Smooth muscle cell (in vitro differentiated cells): ENCODE results near the gene PPP4R4. TPM values are rescaled to one million over a fixed set of nuclear protein-coding genes. Genes with fewer than 3 reads are reported as not detected.

Experiments
- DNase-seq: peaks from one replicate; lab custom pipeline; 2025; ENCODE audit not compliant: unreplicated experiment; lab: John Stamatoyannopoulos, UW
- H2AFZ ChIP-seq: fragments of 200-600 bp; sonication (generic); 2 replicates; pipeline ENCODE4 v1.6.0; 2016; ENCODE audit warnings: antibody characterized with exemption, low read depth, mild to moderate bottlenecking
- H3F3A ChIP-seq: fragments of 200-600 bp; sonication (generic); 2 replicates; pipeline ENCODE4 v1.6.0; 2017; ENCODE audit warnings: antibody characterized with exemption, low read depth
- H3K27ac ChIP-seq: fragments of 200-600 bp; sonication (generic); 2 replicates; pipeline ENCODE4 v1.5.1; 2016; ENCODE audit warnings: low read depth, mild to moderate bottlenecking
- H3K27me3 ChIP-seq: fragments of 200-600 bp; sonication (generic); 2 replicates; pipeline ENCODE4 v1.6.1; 2016; ENCODE audit warnings: low read depth, mild to moderate bottlenecking
- H3K36me3 ChIP-seq: fragments of 200-600 bp; sonication (generic); 2 replicates; pipeline ENCODE4 v1.5.1; 2016; ENCODE audit warnings: low read depth
- H3K4me1 ChIP-seq: fragments of 200-600 bp; sonication (generic); 2 replicates; pipeline ENCODE4 v1.5.1; 2016; ENCODE audit warnings: low read depth
- H3K4me2 ChIP-seq: fragments of 200-600 bp; sonication (generic); 2 replicates; pipeline ENCODE4 v1.6.0; 2016; ENCODE audit warnings: mild to moderate bottlenecking
- H3K4me3 ChIP-seq: fragments of 200-600 bp; sonication (generic); 2 replicates; pipeline ENCODE4 v1.5.1; 2016; ENCODE audit warnings: mild to moderate bottlenecking
- H3K79me2 ChIP-seq: fragments of 200-600 bp; sonication (generic); 2 replicates; pipeline ENCODE4 v1.6.0; 2016; ENCODE audit warnings: low read depth, mild to moderate bottlenecking
- H3K9ac ChIP-seq: fragments of 200-600 bp; sonication (generic); 2 replicates; pipeline ENCODE4 v1.6.0; 2016; ENCODE audit warnings: low read depth
- H3K9me3 ChIP-seq: fragments of 200-600 bp; sonication (generic); replicated peaks from 2 replicates; pipeline ENCODE4 v1.5.1; 2016; ENCODE audit warnings: low read depth
- H4K20me1 ChIP-seq: fragments of 200-600 bp; sonication (generic); 2 replicates; pipeline ENCODE4 v1.6.0; 2016; ENCODE audit warnings: low read depth
- WGBS: methylation state at CpG from one replicate; pipeline ENCODE4 v1.1.7; 2016; ENCODE audit warnings: low lambda C conversion rate; 5-methylcytosine and 5-hydroxymethylcytosine counted together
- polyA plus RNA-seq: library from polyadenylated mRNA; unstranded; fragments of >200 nt; fragmentation: Nextera tagmentation; extraction: Ambion mirVana; gene quantifications from 2 replicates; pipeline ENCODE4 v1.2.1, GENCODE V29; 2016
- total RNA-seq: library from RNA; depleted of rRNA; stranded (reverse); fragments of >200 nt; gene quantifications from 2 replicates; pipeline ENCODE4 v1.2.3, GENCODE V29; 2014
- TF ChIP-seq, protein P1 (sequence below): fragments of 200-600 bp; sonication (generic); IDR thresholded peaks from 2 replicates; pipeline ENCODE4 v1.5.1; 2017; ENCODE audit warnings: borderline replicate concordance, mild to moderate bottlenecking, antibody characterized with exemption; ENCODE audit not compliant: insufficient read depth, poor library complexity, severe bottlenecking

PPP4R4 gene
- total and polyA plus RNA-seq, 2 experiments from 2014 or later, result 0.27 TPM

DNA sequence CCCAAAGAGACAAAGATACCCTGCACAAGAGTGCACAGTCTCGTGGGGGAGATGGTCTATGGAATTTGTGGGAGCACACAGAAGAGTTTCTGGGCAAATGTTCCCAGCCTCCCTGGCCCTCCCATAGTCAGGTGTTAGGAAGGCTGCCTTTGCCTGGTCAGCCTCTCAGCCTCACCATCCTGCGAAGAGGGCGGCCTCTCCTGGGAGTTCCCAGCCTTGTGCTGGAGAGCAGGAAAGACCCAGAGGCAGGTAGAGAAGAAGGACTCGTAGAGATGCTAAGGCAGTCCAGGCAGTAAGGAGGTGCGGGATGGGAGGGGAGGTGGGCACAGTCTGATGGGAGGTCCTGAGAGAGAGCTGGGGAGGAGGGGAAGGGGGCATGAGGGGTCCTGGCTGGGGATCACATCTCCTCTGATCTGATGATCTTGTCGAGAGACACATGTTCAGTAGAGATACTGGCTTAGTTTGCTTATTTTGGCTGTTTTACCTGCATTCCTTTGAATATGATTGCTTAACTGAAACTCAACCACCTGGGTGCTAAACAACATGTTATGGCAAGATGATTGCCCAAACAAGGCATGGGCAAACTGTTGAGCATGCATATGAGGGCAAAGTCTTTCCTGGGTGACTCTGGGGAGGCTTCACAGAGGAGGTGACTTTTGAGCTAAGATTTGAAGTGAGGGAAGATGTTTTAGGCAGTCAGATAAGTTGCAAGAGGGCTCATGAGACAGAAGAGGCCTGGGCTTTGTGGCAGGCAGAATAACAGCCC is 138.5 kb downstream of the PPP4R4 start:
- Histone ChIP-seq H3K4me3 (no peak overlapping the region), H3K9me3 (no peaks in the 10 kb centered on the region), H3K27ac (no peak overlapping the region), H3K36me3 (no peaks in the 10 kb centered on the region), H3K4me2 (no peak overlapping the region), H4K20me1 (no peaks in the 10 kb centered on the region), H3K9ac (no peak overlapping the region), H3K79me2 (no peaks in the 10 kb centered on the region), H2AFZ (no peak overlapping the region), H3K4me1 (no peaks in the 10 kb centered on the region), H3F3A (no peaks in the 10 kb centered on the region), H3K27me3 (no peaks in the 10 kb centered on the region)
- 88% methylated on average over 6 of the region's 6 CpGs for WGBS
- DNase-seq, result no peak
- TF ChIP-seq, protein P1, sequence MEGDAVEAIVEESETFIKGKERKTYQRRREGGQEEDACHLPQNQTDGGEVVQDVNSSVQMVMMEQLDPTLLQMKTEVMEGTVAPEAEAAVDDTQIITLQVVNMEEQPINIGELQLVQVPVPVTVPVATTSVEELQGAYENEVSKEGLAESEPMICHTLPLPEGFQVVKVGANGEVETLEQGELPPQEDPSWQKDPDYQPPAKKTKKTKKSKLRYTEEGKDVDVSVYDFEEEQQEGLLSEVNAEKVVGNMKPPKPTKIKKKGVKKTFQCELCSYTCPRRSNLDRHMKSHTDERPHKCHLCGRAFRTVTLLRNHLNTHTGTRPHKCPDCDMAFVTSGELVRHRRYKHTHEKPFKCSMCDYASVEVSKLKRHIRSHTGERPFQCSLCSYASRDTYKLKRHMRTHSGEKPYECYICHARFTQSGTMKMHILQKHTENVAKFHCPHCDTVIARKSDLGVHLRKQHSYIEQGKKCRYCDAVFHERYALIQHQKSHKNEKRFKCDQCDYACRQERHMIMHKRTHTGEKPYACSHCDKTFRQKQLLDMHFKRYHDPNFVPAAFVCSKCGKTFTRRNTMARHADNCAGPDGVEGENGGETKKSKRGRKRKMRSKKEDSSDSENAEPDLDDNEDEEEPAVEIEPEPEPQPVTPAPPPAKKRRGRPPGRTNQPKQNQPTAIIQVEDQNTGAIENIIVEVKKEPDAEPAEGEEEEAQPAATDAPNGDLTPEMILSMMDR, result no peak

DNA sequence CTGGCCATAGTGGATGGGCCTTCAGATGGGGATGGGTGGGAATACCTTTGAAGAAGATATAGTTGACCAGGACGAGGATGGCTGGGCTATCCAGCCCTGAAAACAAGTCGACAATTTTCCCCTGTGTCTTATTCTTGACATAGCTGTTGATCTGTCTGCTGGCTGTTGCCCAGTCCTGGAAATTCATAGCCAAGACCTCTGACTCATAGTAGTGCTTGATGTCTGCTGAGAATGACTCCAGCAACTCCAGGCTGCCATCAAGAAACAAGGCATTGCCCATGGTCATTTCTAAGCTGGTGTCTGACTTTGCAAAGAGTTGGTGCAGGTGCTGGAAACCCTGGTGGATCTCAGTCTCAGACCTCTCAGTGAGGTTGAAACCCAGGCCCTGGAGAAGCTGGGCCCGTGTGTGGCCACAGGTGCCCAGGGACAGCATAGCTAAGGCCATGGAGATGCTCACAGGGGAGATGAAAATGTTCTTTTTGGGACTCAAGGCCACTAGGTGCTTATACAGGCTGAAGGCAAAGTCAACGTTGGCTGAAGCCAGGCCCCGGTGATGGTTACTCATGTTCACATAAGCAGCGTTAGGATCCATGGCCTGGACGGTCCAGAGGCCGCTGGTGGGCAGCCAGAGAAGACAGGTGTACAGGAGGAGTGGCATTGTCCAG is 140.0 kb downstream of the PPP4R4 start:
- WGBS, result 81% methylated on average over 8 of the region's 8 CpGs
- TF ChIP-seq, protein P1, result no peak
- no peak for DNase-seq

DNA sequence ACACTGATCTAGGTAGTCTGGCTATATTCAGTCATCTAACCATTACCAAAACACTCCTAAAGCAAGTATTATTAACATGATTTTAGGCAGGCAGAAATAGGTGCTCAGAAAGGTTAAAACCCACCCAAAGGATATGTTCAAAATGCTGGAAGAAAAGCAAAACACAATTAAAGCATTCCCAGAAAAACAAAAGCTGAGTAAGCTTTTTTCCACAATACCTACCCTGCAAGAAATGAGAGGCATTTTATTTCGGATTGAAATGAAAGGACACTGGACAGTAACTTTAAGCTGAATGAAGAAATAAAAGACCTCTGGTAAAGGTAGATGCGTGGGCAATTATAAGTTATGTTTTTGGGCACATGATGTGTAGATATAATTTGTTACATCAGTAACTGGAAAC is 140.8 kb downstream of the PPP4R4 start:
- Histone ChIP-seq H3K4me3 (no peak overlapping the region), H3K4me2 (no peak overlapping the region), H3K4me1 (no peaks in the 10 kb centered on the region), H3K27me3 (no peaks in the 10 kb centered on the region), H3K9ac (no peak overlapping the region), H3K36me3 (no peaks in the 10 kb centered on the region), H4K20me1 (no peaks in the 10 kb centered on the region), H3F3A (no peaks in the 10 kb centered on the region), H2AFZ (no peak overlapping the region), H3K79me2 (no peaks in the 10 kb centered on the region), H3K9me3 (no peaks in the 10 kb centered on the region), H3K27ac (no peak overlapping the region)
- DNase-seq, result no peak
- WGBS, result 91% methylated on average over 2 of the region's 2 CpGs
- TF ChIP-seq, protein P1, result no peak

More for the DNA sequence above, 140.0 kb downstream of the PPP4R4 start:
- Histone ChIP-seq H4K20me1 (no peaks in the 10 kb centered on the region), H3K4me3 (no peak overlapping the region), H3K4me1 (no peaks in the 10 kb centered on the region), H3K27ac (no peak overlapping the region), H3K4me2 (no peak overlapping the region), H3K79me2 (no peaks in the 10 kb centered on the region), H3K9me3 (no peaks in the 10 kb centered on the region), H2AFZ (no peak overlapping the region), H3K36me3 (no peaks in the 10 kb centered on the region), H3K27me3 (no peaks in the 10 kb centered on the region), H3F3A (no peaks in the 10 kb centered on the region), H3K9ac (no peak overlapping the region)
